Stomach (tissue), 9 donors: ENCODE results near the gene ATP1B1. TPM values are rescaled to one million over a fixed set of nuclear protein-coding genes. Genes with fewer than 3 reads are reported as not detected.
A peak's percentile ranks its signal among the peaks of the same experiment; 100 is the strongest.

ENCODE experiments used
- DNase-seq, 2 donors: peaks; one replicate each; pipeline versions ENCODE4 v3.0.0 to v3.0.0-alpha.2; 2013 to 2019
- H3K27ac ChIP-seq, 5 donors: fragments of 200-600 bp in 4 of 5; sonication (generic) in 4 of 5; one replicate each; pipeline ENCODE4 v1.5.1; 2013 to 2019; ENCODE audit warnings: mild to moderate bottlenecking in 1 of 5, moderate library complexity in 1 of 5
- H3K27me3 ChIP-seq, 3 donors: fragments of 200-600 bp; sonication (generic); one replicate each; pipeline ENCODE4 v1.5.1; 2017 to 2019; ENCODE audit warnings: mixed run types in 1 of 3
- H3K36me3 ChIP-seq, 4 donors: fragments of 200-600 bp; sonication (generic); 1 replicate in 3 of 4; 2 replicates in 1 of 4; pipeline ENCODE4 v1.5.1; 2016 to 2019
- H3K4me1 ChIP-seq, 4 donors: fragments of 200-600 bp; sonication (generic); one replicate each; pipeline ENCODE4 v1.5.1; 2016 to 2019
- H3K4me3 ChIP-seq, 4 donors: fragments of 200-600 bp; sonication (generic) in 3 of 4; one replicate each; pipeline ENCODE4 v1.5.1; 2016 to 2019; ENCODE audit warnings: mild to moderate bottlenecking in 1 of 4
- H3K9me3 ChIP-seq, 4 donors: fragments of 200-600 bp; sonication (generic); one replicate each; pipeline ENCODE4 v1.5.1; 2016 to 2019
- EP300 ChIP-seq: sonication (generic); formaldehyde crosslinking; IDR thresholded peaks from one replicate; pipeline ENCODE4 v1.6.1; 2017; ENCODE audit warnings: antibody characterized with exemption
- POLR2A ChIP-seq, 4 donors: fragments of 450-650 bp; IDR thresholded peaks; one replicate each; pipeline ENCODE4 v1.6.1; 2016; ENCODE audit warnings: antibody characterized with exemption in 4 of 4, control low read depth in 2 of 4, mild to moderate bottlenecking in 1 of 4, moderate library complexity in 1 of 4
- POLR2AphosphoS5 ChIP-seq, 3 donors: sonication (generic); formaldehyde crosslinking; IDR thresholded peaks; one replicate each; pipeline ENCODE4 v1.6.1; 2016; ENCODE audit warnings: antibody characterized with exemption in 3 of 3
- WGBS, 5 donors: extraction: QIAGEN DNeasy Blood & Tissue Kit in 3 of 5; methylation state at CpG; one replicate each; pipeline versions ENCODE4 v1.1.5 to v1.1.7; 2013 to 2018; 5-methylcytosine and 5-hydroxymethylcytosine counted together
- intact Hi-C: fragments of 100-400 bp; cut with DNase I; formaldehyde crosslinking; loops from one replicate; pipeline ENCODE4 v1.15.1; 2023; ENCODE audit warnings: low total_unique reads
- polyA plus RNA-seq, 3 donors: library from polyadenylated mRNA; stranded (reverse); fragments of 200-250 nt; gene quantifications; one replicate each; pipeline ENCODE4 v1.2.3, GENCODE V29; 2013
- total RNA-seq, 5 donors: library from RNA; depleted of rRNA; stranded (reverse); fragments of >200 nt; gene quantifications; one replicate each; pipeline versions ENCODE4 v1.1.0 to v1.2.3, GENCODE V29; 2014 to 2016
- TF ChIP-seq, protein P1 (sequence below), 7 experiments: fragments of 450-650 bp in 4 of 7; fragments of 200-600 bp in 3 of 7; sonication (generic) in 3 of 7; IDR thresholded peaks; one replicate each; pipeline ENCODE4 v1.5.1; 2016 to 2019; ENCODE audit warnings: antibody characterized with exemption in 7 of 7, control low read depth in 2 of 7, mild to moderate bottlenecking in 1 of 7
- donor health status: healthy with polysubstance abuse.
- donor health status: Bipolar disorder and iron deficiency.
- donor health status: healthy.

The ATP1B1 gene
- total and polyA plus RNA-seq, 8 donors: 59.9 to 507 (median 146) TPM

GRCh38 chr1:169127305-169127704 is 20.8 kb downstream of the ATP1B1 start:
- Histone ChIP-seq H3K4me1 (peaks cover 0 to 89% (median 33%) of the 10 kb centered on the region in 4 donors), H3K36me3 (peaks cover 40 to 92% (median 82%) of the 10 kb centered on the region in 4 donors), H3K27ac (peak overlapping the region in 1 of 5 donors; percentile 61), H3K9me3 (no peaks in the 10 kb centered on the region), H3K27me3 (no peaks in the 10 kb centered on the region), H3K4me3 (no peak overlapping the region)
- intact Hi-C loops: no loop called here
- no peak for TF ChIP-seq EP300
- TF ChIP-seq POLR2A (IDR thresholded peaks at IDR 0.05): no peak
- TF ChIP-seq POLR2AphosphoS5 (IDR thresholded peaks at IDR 0.05): no peak
- TF ChIP-seq, protein P1, sequence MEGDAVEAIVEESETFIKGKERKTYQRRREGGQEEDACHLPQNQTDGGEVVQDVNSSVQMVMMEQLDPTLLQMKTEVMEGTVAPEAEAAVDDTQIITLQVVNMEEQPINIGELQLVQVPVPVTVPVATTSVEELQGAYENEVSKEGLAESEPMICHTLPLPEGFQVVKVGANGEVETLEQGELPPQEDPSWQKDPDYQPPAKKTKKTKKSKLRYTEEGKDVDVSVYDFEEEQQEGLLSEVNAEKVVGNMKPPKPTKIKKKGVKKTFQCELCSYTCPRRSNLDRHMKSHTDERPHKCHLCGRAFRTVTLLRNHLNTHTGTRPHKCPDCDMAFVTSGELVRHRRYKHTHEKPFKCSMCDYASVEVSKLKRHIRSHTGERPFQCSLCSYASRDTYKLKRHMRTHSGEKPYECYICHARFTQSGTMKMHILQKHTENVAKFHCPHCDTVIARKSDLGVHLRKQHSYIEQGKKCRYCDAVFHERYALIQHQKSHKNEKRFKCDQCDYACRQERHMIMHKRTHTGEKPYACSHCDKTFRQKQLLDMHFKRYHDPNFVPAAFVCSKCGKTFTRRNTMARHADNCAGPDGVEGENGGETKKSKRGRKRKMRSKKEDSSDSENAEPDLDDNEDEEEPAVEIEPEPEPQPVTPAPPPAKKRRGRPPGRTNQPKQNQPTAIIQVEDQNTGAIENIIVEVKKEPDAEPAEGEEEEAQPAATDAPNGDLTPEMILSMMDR (IDR thresholded peaks at IDR 0.05): no peak
- WGBS, 5 donors: 42 to 68% (median 57%) methylated on average over 3 of the region's 3 CpGs
- DNase-seq: no peak

- WGBS, 5 donors: 65 to 79% (median 72%) methylated on average over 2 of the region's 2 CpGs
- no peaks in the 10 kb centered on the region for H3K27me3 ChIP-seq
- no peaks in the 10 kb centered on the region for H3K9me3 ChIP-seq
- intact Hi-C loops: no loop called here
- DNase-seq: no peak
- no peak overlapping the region for H3K4me3 ChIP-seq
- peaks cover 38 to 94% (median 88%) of the 10 kb centered on the region in 4 donors for H3K36me3 ChIP-seq
- H3K27ac ChIP-seq: peak overlapping the region in 1 of 5 donors; percentile 40
- no peak for TF ChIP-seq POLR2A (IDR thresholded peaks at IDR 0.05)
- TF ChIP-seq POLR2AphosphoS5 (IDR thresholded peaks at IDR 0.05): no peak
- TF ChIP-seq, protein P1 (IDR thresholded peaks at IDR 0.05): no peak
- TF ChIP-seq EP300: no peak
- peaks cover 0 to 88% (median 33%) of the 10 kb centered on the region in 4 donors for H3K4me1 ChIP-seq
These were observed 22.1 kb downstream of the ATP1B1 start for GRCh38 chr1:169128562-169128961.

DNA sequence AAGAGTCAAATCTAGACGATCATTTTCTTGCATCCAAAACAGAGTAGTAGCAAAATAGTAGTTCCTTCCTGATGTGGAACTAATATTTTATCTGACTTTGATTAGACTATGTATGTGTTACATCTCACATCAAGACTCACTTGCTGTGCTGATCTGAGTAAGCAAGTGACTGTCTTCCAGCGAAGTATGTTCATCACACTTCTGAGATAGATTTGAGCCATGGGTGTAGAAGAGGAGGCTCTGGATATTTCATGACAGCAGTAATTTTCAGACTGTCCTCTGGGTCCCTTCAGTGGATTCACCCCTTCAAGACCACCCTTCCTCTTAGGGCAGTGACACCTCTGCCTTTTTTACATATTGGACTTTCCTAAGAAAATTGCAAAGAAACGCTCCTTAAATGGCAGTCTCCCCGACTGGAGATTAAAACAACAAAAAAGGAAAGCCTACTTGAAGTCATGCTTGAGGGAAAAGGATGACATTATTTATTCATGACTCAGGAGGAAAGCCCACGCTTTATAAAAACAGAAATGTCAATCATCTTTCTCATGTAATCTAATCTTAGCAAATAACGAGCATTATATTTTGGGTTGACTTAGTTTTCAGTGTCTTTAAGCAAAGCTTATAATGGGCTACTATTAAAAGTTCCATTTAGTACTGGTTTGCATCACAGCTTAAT is 22.8 kb downstream of the ATP1B1 start:
- H3K4me1 ChIP-seq: peaks cover 0 to 88% (median 30%) of the 10 kb centered on the region in 4 donors
- intact Hi-C loops: no loop called here
- 35 to 51% (median 41%) methylated on average over 6 of the region's 6 CpGs for WGBS, 5 donors
- DNase-seq: no peak
- no peaks in the 10 kb centered on the region for H3K9me3 ChIP-seq
- H3K4me3 ChIP-seq: no peak overlapping the region
- no peak for TF ChIP-seq POLR2AphosphoS5 (IDR thresholded peaks at IDR 0.05)
- TF ChIP-seq EP300: no peak
- no peak for TF ChIP-seq POLR2A (IDR thresholded peaks at IDR 0.05)
- TF ChIP-seq, protein P1 (IDR thresholded peaks at IDR 0.05): no peak
- peaks cover 38 to 89% (median 85%) of the 10 kb centered on the region in 4 donors for H3K36me3 ChIP-seq
- H3K27me3 ChIP-seq: no peaks in the 10 kb centered on the region
- peak overlapping the region in 2 of 5 donors; percentile 16 to 40 for H3K27ac ChIP-seq

DNA sequence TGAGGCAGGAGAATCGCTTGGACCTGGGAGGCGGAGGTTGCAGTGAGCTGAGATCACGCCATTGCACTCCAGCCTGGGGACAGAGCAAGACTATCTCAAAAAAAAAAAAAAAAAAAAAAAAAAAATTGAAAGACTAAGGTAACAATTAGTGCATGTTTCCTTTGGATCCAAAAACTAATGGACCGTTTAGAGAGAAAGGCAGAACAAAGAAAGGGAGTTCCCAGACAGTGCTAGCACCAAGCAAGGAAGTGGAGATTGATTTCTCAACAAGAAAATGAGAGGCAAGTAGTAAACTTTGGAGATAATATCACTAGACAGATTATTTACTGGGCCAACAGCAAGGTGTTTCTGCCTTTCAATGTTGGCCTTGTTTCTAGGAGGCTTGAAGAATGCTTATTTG is 24.2 kb downstream of the ATP1B1 start:
- H3K9me3 ChIP-seq: no peaks in the 10 kb centered on the region
- peak overlapping the region in 1 of 5 donors; percentile 16 for H3K27ac ChIP-seq
- H3K4me1 ChIP-seq: peaks cover 0 to 75% (median 24%) of the 10 kb centered on the region in 4 donors
- TF ChIP-seq EP300 (no peak), POLR2AphosphoS5 (IDR thresholded peaks at IDR 0.05) (no peak)
- TF ChIP-seq, protein P1 (IDR thresholded peaks at IDR 0.05): no peak
- no peak for DNase-seq
- H3K36me3 ChIP-seq: peaks cover 29 to 76% (median 72%) of the 10 kb centered on the region in 4 donors
- intact Hi-C loops: no loop called here
- 77 to 89% (median 78%) methylated on average over 4 of the region's 4 CpGs for WGBS, 5 donors
- H3K4me3 ChIP-seq: no peak overlapping the region
- H3K27me3 ChIP-seq: no peaks in the 10 kb centered on the region
